Daoy (cell line): ENCODE data around the gene MORN1. TPM values are rescaled to one million over a fixed set of nuclear protein-coding genes. Genes with fewer than 3 reads are reported as not detected.
"Not testable (repeated sequence)": the region's sequence is repeated elsewhere in the genome, so short reads cannot be mapped to it uniquely, and the experiment has no call there.

Experiments
- DNase-seq: peaks from one replicate; pipeline ENCODE4 v3.0.0-alpha.2; 2015; ENCODE audit warnings: low read depth
- total RNA-seq: library from RNA; depleted of rRNA; stranded (reverse); fragments of >200 nt; shearing (Covaris generic); gene quantifications from 2 replicates; pipeline ENCODE4 v1.2.3, GENCODE V29; 2014

MORN1 gene
- total RNA-seq, 1 experiment from 2014 or later: 15.1 TPM

DNA sequence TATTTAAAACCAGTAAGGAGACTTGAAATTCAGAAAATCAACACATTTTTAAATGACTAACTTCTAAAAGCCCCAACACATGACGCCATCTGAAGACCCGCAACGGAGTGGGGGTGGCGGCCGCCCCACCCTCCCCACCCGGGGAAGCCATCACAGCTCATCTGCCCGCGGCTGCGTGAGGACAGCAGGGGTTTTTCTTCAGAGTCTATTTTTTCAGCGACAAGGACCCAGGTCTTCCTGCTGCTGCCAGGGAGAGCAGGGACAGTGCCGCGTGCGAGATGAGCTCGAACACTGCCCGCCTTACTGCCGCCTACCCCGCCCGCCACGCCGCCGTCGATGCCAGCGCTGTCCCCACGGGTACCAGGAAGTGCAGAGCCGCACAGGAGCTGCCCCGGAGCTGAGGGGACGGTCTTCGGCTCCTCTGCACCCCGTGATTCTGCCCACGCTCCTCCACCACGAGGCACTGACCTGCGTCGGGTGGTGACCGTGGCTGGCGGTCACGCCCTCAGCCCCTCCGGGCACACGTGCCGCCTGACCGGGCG, 84.2 kb downstream of the MORN1 start:
- no peak for DNase-seq

DNA sequence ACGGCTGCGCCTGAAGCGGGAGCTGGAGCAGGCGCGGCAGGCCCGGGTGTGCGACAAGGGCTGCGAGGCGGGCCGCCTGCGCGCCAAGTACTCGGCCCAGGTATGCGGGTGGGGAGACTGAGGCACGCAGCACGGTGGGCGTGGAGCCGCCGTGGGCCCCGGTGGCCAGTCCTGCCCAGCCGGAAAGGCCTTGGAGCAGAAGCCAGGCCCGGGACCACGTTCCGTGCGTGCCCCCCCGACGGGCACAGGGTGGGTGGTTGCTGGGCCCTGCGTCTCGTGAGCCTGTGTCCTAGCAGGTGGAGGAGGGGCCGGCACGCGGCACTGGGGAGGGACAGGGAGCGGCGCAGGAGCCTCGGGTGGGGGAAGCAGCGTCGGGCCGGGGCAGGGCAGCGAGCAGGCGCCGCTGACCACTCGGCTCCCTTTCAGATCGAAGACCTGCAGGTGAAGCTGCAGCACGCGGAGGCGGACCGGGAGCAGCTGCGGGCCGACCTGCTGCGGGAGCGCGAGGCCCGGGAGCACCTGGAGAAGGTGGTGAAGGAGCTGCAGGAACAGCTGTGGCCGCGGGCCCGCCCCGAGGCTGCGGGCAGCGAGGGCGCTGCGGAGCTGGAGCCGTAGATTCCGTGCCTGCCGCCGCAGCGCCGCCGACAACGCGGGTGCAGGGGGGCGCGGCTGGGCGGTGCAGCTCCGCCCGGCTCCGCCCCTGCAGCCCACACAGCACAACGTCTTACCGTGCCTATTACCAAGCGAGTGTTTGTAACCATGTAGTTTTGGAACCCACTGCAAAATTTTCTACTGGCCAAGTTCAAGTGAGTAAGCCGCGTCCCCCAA, 85.0 kb downstream of the MORN1 start:
- no peak for DNase-seq

DNA sequence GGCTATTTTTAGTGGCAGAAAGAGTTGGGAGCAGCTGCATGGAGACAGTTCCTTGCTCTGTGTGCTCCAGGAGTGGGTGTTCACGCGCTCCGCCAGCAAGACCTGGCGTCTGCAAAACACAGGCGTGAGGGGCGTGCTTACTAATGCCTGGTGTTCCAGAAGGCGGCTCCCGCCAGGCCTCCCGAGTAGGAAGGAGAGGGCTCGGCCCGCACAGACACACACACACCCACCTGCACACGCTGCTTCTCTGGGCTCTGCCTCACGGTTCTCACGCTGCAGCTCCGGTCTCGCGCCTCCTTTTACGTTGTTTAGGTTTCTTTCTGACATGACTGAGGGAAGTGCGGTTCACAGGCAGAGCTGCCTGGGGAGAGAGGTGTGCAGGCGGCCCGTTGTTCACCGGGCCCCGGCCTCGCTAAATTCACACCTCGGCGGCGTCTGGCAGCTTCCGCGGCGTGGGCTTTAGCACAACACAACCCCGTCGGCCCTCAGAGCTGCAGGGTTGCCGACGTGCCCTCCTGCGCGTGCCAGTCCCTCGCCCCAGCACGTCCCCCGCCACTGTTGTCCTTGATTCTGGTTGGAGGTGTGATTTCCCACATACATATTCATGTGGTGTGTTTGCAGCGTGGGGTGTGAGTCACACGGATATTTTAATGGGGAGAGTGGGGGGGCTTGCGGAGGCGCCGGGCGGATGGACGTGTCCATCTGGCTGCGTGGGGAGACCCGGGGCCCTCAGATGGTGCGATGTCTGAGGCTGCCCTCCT, 86.3 kb downstream of the MORN1 start:
- no peak for DNase-seq

DNA sequence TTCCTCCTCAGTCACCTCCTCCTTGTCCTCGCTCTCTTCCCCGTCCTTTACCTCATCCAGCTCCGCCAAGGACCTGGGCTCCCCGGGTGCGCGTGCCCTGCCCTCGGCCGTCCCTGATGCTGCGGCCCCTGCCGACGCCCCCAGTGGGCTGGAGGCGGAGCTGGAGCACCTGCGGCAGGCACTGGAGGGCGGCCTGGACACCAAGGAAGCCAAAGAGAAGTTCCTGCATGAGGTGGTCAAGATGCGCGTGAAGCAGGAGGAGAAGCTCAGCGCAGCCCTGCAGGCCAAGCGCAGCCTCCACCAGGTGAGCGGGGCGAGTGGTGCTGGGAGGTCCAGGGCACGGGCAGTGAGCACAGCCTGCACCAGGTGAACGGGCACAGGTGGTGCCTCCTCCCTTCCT, 87.1 kb downstream of the MORN1 start:
- no peak for DNase-seq

DNA sequence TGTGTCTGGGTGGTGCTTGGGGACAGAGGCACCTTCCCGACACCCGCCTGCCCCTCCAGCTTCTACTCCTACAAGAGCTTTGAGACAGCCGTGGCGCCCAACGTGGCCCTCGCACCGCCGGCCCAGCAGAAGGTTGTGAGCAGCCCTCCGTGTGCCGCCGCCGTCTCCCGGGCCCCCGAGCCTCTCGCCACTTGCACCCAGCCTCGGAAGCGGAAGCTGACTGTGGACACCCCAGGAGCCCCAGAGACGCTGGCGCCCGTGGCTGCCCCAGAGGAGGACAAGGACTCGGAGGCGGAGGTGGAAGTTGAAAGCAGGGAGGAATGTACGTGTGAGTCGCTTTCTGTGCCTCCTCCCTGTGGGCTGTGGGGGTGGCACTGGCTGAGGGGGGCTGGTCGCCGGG, 87.6 kb downstream of the MORN1 start:
- DNase-seq: no peak

DNA sequence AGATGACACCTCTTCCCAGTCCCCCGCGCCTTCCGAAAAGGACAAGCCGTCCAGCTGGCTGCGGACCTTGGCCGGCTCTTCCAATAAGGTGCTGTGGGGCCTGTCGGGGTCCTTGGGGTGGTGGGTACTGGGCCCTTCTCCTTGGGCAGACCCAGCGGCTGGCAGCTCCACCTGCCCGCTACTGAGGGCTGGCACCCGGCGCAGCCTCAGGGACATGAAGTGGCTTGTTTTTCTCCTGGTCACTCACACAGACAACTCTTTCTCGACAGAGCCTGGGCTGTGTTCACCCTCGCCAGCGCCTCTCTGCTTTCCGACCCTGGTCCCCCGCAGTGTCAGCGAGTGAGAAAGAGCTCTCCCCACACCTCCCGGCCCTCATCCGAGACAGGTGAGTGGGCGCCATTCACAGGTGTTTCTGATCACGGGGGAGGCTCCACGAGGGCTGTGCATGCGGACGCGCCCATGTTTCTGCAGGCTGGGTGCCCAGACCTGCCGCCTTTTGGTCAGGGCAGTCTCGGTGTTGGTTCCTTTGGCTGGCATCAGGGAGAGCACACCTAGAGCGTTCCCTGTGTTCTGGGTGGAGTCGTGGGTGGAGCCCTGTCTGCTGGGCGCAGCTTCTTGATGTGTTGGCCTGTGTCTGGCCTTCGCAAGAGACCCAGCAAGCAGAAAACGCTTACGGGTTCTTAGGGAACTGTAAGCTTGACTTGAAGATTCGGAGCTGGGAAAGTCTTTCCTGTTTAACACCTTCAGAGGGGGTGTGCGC, 88.2 kb downstream of the MORN1 start:
- DNase-seq: no peak

DNA sequence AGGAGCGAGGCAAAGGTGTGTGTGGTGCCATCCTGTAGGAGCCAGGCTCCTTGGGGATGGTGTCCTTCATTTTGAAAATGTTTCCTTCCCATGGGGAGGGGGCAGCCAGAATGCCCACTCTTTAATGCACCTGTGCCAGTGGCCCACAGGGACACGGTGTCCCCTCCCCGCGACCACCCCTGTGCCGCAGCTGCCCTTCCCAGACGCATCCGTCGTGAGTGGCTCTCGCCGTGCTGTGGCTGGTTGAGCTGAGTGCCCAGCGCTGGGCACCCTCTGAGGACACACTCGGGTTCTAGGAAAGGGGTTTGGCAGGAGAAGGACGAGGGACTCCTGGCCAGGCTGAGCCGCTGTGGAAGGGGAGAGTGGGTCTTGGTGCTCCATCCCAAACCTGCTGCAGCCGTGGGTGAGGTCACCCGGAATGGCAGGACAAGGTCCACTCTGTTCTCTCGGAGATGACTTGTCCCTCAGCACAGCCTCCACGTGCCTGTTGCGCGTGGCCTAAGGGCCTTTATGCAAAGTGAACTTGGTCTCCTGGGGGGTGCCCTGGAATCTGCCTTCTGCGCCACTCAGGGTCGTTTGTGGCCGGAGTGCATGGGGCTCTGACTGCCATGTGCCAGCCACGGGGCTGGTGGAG, 88.9 kb downstream of the MORN1 start:
- DNase-seq: no peak

DNA sequence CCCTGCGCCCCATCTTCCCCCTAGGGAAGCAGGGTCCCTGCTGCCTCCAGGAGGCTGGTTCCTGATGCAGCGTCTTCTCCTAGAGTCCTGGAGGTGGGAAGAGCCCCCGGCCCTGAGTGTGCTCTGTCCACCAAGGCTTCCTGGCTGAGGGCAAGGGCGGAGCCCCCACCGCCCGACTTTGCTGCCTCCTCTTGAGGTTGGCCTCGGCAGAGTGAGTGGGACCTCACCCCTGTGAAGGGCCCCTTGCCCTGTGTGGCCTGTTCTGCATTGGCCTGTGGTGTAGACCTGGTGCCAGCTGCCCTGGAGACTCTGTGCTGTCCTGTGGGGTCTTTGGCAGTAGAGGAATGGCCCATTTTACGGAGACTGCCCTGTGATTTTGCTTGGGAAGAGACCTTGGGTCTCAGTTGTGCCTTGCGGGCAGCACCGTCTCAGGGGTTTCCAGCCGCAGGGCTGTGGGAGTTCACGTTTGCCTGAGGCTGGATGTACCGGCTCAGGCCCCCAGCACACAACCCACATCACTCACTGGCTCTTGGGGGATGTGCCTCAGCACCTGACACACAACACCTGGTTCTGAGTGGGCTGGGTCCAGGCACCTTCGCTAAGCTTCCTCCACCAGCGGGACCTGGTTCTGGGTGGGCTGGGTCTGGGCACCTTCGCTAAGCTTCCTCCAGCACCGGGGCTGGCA, 89.6 kb downstream of the MORN1 start:
- no peak for DNase-seq

DNA sequence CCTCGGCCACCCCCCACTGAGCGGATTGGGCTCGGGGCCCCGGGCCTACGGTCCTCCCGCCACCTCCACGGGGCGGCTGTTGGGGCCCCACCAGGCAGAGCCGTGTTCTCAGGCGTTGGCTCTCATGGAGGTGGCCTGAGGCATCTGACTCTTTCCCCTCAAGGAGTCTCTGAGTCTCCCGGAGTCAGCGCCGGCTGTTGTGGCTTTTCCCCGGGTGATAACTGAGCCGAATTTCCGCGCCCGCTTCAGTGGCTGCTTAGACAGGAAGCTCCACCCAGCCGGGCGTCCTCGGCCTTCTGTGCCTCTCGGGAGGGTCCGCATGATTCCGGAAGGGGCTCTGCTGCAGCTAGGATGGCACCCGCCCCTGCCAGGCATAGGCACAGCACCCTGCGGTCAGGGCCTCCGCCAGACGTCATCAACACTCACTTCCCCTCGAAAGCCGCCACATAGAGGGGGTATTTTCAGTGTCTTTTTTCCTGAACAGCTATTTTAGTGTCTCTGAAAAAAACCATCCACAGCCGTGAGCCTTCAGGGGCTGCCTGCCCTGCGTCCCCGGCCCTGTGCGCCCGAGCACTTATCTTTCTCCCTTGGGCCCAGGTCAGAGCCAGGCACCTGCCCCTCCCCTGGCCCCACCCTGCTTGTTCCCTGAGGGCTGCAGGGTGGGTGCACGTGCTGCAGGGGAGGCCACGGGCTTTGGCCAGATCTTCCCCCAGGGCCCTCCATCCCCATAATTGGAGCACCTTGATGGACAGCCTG, 90.3 kb downstream of the MORN1 start:
- DNase-seq: no peak

DNA sequence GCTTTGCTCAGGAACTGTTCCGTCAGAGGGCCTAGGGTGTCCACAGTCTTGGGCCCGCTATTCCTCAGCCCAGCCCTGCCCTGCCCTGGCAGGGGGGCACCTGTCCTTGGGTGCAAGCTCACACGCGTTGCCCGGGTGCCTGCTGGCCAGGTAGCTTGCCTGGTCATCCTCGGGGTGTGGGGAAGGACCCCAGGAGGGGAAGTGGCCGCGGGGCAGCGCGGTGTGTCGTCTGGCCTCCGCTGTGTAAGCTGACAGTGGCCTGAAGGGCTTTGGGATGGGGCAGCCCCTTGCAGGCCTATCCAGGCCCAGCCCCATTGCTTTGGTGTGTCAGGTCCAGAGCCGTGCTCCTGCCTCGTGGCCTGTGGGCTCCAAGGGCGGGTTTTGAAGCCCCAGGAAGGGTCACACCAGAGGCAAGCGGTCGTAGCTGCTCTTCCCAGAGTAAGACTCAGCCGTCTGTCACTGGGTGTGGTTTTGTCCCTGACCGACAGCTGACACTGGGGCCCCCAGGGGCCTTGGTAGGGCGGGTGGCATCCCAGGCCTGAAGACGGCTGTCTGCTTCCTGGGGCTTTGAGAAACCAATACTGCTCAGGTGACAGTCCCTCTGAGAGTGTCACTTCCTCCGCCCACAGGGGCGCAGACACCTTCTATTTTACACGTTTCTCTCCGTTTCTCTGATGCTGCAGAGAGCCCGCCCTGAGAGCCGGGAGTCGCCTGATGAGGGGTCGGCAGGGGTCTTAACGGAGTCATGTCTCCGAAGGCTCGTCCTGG, 91.2 kb downstream of the MORN1 start:
- DNase-seq: no peak

DNA sequence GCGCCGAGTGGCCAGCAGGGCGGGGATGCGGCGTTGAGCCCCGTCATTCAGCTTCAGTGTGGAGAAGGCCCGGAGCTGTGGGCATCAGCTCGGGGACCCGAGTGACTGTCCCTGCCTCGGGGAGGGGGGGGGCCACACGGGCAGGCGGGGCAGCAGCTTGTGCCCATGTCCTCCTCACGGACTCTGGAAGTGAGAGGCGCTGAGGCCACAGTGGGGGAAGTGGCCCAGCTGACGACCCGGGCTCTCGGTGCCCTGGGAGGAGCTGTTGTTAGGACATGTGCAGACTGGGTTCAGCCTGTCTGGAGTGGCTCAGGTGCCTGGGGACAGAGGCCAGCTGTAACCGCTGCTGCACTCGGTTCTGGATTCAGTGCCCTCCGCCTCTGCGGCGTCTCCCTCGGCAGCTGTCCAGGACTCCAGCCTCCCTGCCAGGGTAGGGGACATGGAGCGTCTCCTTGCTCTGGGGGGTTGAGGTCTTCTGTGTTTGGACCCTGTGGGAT, 92.2 kb downstream of the MORN1 start:
- DNase-seq: no peak

DNA sequence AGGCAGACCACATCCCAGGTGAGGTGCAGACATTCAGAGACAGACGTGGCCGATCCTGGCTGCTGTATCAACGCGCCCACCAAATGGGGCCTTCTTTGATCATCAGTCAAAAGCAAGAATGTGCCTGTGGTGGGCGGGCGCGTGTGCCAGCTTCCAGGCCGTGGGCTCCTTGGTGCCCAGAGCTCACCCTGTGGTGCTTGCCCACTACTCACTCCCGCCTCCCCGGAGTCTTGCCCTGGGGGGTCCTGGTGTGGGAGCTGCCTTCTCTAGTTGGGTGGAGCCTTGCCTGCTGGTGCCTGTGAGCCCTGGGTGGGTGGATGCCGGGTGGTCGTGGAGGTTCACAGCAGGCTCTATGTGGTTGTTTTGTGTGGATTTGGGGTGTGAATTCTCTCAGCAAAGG, 92.7 kb downstream of the MORN1 start:
- DNase-seq: no peak

DNA sequence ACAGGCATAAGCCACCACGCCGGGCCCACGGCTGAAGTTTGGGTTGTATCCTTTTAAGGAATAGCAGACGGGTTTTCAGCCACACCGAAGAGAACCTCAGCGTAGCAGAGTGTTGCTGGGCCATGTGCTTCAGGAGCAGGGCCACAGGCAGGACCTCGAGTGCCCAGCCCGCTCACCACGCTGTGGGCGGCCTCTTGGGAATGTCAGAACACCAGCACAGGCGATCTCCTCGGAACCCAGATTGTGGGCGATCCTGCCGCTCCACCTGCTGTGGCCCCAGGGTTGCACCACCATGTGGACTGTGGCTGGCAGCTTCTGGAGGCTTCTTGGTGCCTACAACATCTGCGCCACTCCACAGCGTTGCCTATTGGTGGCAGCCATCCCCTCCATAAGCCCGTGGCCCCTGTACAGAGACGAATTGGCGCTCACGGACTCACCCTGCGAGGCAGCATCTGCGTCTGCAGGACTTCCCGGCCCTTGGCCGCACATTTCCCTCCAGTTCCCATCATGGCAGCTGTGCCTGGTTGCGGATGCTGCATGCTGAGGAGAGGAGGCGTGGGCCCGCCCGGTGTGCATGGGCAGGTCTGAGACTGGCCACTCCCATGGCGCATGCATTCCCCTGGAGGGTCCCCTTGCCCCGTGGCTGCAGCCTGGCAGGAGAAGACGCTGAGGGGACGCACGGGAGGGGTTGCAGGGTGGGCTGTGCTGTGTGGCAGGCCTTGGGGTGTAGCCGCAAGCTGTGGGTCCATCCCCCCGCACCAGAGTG, 93.9 kb downstream of the MORN1 start:
- DNase-seq: no peak

DNA sequence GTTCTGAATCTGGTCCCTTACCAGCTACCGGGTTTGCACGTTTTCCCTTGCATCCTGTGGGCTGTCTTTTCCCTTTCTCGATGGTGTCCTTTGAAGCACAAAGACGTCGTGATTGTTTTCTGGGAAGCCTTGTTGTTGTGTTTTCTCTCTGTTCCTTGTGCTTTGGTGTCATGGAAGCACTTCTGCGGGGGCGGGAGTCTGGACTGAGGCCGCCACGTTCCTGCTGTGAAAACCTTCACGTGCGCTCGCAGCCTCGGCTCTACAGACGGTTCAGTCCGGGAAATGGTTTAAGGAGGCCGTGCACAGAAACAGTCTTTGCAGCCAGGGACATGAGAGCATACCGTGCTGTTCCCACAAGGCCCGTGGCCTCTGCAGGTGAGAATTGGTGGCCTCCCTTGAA, 94.7 kb downstream of the MORN1 start:
- DNase-seq: no peak

DNA sequence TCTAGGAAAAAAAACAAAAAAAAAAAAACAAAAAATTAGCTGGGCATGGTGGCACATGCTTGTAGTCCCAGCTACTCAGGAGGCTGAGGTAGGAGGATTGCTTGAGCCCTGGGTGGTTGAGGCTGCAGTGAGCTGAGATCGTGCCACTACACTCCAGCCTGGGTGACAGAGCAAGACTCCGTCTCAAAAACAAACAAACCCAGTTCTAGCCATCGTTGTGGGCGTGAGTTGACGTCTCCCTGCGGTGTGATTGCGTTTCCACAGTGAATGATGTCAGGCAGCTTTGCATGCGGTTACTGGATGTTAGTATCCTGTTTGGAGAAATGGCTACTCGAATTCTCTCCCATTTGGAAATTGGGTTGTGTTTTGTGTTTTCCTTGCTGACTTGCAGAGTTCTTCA, 95.1 kb downstream of the MORN1 start:
- not testable (repeated sequence) for DNase-seq

DNA sequence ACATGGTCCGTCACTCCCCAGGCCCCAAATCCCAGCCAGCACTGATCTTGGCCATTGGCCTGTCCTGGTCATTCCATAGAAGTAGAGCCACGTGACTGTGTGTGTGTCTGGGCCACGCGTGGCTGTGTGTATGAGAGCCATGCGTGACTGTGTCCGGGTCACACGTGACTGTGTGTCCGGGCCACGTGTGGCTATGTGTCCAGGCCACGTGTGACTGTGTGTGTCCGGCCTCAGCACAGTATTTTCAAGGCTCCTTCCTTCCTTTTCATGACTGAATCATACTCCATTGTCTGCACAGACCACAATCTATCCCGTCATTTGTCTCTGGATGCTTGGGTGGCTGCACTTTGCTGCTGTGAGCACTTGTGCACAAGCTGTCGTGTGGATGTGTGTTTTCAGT, 95.8 kb downstream of the MORN1 start:
- DNase-seq: no peak

DNA sequence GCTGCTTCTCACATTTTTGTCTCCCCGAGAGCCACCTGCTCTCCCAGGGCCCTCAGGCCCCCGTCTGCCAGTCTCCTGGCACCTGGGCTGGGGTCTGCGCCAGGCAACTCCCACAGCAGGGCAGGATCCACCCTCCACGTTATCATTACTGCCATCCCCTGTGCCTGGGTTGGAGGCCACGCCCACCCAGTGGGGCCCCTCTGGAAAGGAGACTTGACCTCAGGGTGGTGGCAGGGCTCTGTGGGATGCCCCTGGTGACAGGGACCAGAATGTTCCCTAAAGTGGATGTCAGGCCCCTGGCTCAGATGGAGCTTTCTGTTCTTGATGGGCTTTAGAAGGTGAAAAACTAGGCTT, 96.7 kb downstream of the MORN1 start:
- DNase-seq: no peak

DNA sequence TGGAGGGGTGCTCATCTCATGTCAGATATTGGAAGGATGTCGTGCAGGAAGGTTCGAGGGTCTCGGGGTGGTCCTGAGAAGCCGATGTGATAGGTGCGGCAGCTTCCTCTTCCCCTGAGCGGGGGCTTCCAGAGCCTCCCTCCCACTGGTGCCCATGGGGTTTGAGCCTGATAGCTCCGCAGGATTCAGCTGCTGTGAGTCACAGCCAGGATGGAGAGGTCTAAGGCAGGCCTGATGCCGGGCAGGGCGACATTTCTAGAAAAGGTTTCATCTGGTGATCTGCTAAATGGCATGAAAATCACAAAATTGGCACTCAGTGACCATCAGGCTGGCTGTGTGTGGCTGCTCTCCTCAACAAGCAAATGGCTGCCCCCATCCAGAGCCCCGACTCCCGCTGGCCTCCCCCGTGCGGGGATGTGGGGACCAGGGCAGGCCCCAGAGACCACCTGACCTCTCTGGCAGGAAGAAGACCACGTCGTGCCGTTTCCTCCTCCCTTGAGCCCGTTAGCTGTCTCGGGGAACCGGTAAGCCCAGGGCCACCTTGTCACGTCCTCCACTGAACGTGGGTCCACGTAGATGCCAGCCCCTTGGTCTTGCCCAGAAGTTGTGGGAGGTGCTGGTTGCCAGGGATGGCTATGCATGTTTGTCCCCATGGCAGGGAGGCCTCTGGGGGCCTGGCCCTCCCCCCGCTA, 97.2 kb downstream of the MORN1 start:
- no peak for DNase-seq
